ENCODE measurements around the gene SMAD1. TPM values are rescaled to one million over a fixed set of nuclear protein-coding genes. Genes with fewer than 3 reads are reported as not detected.
"Not testable (repeated sequence)": the region's sequence is repeated elsewhere in the genome, so short reads cannot be mapped to it uniquely, and the experiment has no call there.

Gene SMAD1
- total RNA-seq, 1 donor from 2014 or later, result 12.5 TPM

- ATAC-seq (no peak), DNase-seq (no peak)
- intact Hi-C loops (cut with micrococcal nuclease), result no loop called here
Observed at GRCh38 chr4:145513020-145513621, 31.5 kb downstream of the SMAD1 start.

- no peak for DNase-seq
- intact Hi-C loops (cut with micrococcal nuclease), result no loop called here
- no peak for ATAC-seq
Observed at GRCh38 chr4:145520172-145520571, 38.5 kb downstream of the SMAD1 start.

- DNase-seq (no peak), ATAC-seq (no peak)
- intact Hi-C loops (cut with micrococcal nuclease), result no loop called here
Observed at GRCh38 chr4:145521282-145521681, 39.6 kb downstream of the SMAD1 start.

GRCh38 chr4:145523117-145523516, 41.5 kb downstream of the SMAD1 start:
- intact Hi-C loops (cut with micrococcal nuclease), result no loop called here
- DNase-seq (no peak), ATAC-seq (no peak)

DNA sequence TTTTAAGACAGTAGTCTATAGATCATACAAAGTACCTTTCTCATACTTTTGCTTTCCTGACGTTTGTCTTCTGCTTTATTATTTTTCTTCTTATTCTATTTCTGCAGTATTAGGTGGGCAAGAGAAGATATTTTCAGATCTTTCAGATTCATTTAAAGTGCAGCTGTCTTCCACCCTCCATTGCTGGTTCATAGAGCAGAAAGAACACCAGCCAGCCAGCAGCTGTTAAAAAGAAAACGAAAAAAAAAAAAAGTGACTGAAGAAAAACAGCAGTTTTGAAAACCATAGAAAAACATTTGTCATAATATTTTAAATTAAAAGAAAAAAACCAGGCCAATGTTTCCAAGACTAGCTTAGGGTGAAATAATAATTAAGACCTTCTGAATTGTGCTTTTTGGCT, 42.9 kb downstream of the SMAD1 start:
- ATAC-seq, result peak; percentile 43
- no peak for DNase-seq
- intact Hi-C loops (cut with micrococcal nuclease), result no loop called here

DNA sequence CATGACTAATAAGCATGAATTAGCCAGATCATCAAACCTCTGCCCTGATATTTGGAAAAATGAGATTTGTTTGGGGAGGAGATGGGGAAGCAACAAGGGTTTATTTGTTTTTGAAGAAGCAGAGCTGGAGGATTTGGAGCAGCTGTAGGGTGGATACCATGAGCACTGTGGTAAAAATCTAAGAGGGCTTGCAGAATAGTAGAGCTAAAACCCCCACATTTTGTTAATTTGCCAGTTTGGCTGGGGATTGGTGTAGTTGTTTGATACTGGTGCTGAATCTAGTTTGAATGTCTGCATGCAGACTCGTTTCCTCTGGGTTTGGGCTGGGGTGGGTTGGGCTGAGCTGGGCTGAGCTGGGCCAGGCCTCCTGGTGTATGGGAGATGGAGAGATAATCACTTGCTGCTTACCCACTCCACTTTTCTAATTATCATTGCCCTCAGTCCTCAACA, 43.7 kb downstream of the SMAD1 start:
- DNase-seq (no peak), ATAC-seq (peak; percentile 44)
- intact Hi-C loops (cut with micrococcal nuclease), result no loop called here

GRCh38 chr4:145527773-145528172, 46.1 kb downstream of the SMAD1 start:
- DNase-seq (no peak), ATAC-seq (no peak)
- intact Hi-C loops (cut with micrococcal nuclease), result no loop called here

- no peak for ATAC-seq
- DNase-seq, result no peak
- intact Hi-C loops (cut with micrococcal nuclease), result no loop called here
Observed at GRCh38 chr4:145528601-145529000, 46.9 kb downstream of the SMAD1 start.

DNA sequence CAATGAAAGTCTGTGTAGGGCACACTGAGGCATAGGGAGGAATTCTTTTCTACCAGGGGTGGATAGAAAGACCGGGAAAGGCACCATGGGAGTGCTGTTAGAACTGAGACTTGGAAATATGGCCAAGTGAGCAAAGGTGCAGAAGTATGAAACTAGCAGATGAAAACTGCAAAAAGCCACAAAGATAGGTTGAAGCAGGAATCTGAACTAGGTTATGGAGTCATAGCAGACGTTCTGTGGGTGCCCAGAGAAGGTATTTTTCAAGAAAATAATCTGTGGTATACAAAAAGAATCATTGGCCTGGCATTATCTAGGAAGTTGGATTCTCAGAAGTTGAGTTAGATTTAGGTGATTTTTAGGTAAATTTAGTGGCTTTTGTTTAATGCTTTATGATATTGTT, 48.5 kb downstream of the SMAD1 start:
- no peak for DNase-seq
- intact Hi-C loops (cut with micrococcal nuclease), result no loop called here
- no peak for ATAC-seq

- DNase-seq, result no peak
- intact Hi-C loops (cut with micrococcal nuclease), result no loop called here
- ATAC-seq, result no peak
Observed at GRCh38 chr4:145530662-145531061, 49.0 kb downstream of the SMAD1 start.

- ATAC-seq (peak; percentile 88), DNase-seq (peak; percentile 57)
- intact Hi-C loops (cut with micrococcal nuclease), result no loop called here
Observed at GRCh38 chr4:145531223-145531622, 49.6 kb downstream of the SMAD1 start.

GRCh38 chr4:145531859-145532258, 50.2 kb downstream of the SMAD1 start:
- DNase-seq, result no peak
- intact Hi-C loops (cut with micrococcal nuclease), result no loop called here
- ATAC-seq, result no peak

- intact Hi-C loops (cut with micrococcal nuclease), result no loop called here
Observed at GRCh38 chr4:145533001-145533400, 51.3 kb downstream of the SMAD1 start.

GRCh38 chr4:145533415-145533814, 51.8 kb downstream of the SMAD1 start:
- DNase-seq; ATAC-seq; intact Hi-C loops (cut with micrococcal nuclease): not testable (repeated sequence)

More at GRCh38 chr4:145533001-145533400, 51.3 kb downstream of the SMAD1 start:
- no peak for DNase-seq
- no peak for ATAC-seq

GRCh38 chr4:145533961-145534360, 52.3 kb downstream of the SMAD1 start:
- DNase-seq (no peak), ATAC-seq (no peak)
- intact Hi-C loops (cut with micrococcal nuclease), result no loop called here

DNA sequence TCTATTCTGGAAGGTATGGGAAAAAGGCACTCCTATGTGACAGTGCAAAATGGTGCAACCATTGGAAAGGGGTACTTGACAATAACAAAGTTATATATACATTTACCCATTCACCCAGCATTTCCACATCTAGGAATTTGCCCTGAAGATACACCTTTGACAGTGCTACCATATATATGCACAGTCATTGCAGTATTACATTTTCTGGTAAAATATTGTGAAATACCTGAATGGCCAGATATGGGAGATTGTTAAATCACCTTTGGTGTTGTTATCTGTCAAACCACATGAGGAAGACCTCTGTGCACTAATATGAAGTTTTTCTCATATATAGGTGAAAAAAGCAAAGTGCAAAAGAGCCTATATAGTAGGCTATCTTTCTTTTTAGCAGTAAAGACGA, 53.5 kb downstream of the SMAD1 start:
- no peak for DNase-seq
- intact Hi-C loops (cut with micrococcal nuclease), result no loop called here

GRCh38 chr4:145536044-145536443, 54.4 kb downstream of the SMAD1 start:
- ATAC-seq, result peak; percentile 69

More for the DNA sequence above, 53.5 kb downstream of the SMAD1 start:
- no peak for ATAC-seq

DNA sequence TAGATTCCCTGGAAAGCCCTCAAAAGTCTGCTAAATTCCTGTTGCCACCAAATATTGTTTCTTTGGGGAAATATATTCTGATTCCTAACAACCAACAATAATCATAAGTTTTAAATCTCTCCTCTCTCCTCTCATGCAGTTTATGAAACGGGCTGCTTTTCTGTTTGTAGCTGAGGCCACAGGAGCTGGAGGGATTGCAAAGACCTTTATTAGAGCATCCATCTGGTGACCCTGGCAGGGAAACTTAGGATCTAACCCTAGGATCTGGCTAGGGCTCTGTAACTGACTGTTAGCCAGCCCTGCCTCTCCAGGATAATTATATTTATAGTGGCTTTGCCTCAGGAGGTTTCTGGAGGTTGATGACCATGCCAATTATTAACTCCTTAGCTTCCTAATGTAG, 56.9 kb downstream of the SMAD1 start:
- intact Hi-C loops (cut with micrococcal nuclease), result no loop called here
- ATAC-seq (peak; percentile 59), DNase-seq (no peak)

More at GRCh38 chr4:145536044-145536443, 54.4 kb downstream of the SMAD1 start:
- intact Hi-C loops (cut with micrococcal nuclease), result no loop called here
- DNase-seq, result no peak

DNA sequence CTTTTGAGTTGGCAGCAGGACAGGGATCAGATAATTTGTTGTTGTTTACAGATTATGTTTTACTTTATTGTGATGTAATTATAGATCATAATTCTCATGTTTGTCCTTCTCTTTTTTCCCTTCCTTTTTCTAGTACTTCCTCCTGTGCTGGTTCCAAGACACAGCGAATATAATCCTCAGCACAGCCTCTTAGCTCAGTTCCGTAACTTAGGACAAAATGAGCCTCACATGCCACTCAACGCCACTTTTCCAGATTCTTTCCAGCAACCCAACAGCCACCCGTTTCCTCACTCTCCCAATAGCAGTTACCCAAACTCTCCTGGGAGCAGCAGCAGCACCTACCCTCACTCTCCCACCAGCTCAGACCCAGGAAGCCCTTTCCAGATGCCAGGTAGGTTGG, 58.0 kb downstream of the SMAD1 start:
- intact Hi-C loops (cut with micrococcal nuclease), result no loop called here
- peak; percentile 21 for ATAC-seq
- no peak for DNase-seq

DNA sequence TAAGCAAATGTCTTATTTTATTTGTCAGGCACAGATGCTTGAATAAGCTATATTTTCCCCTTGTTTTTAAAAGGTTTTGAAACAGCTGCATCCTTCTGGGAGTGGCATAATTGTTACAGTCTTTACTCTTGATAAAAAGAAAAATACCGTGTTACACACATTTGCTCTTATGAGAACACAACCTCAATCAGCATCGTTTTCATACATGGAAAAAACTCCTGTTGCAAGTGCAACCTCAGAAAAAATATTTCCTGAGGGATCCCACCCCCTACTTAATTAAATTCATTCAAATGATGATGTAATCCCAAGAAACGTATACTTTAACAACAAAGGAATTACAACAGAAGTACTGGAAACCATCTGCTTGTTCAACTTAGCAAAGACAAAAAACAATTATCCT, 58.6 kb downstream of the SMAD1 start:
- ATAC-seq, result no peak

DNA sequence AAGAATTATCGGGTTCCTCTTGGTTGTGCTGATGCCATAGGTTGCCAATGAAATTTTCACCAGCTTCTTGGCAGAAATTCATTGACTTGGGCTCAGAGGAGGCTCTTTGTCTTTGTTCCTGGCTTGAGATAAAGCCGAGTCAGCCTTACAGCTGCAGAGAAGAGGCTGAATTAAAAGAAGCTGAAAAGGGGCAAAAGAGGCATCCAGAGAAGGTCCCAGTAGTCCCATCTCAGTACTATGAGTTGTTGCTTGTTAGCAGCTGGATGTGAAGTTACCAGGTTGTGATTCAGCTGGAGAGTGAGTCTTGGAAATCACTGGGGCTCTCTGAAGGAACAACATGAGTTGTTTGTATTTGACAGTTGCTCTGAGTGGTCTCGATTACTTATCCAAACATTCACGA, 59.7 kb downstream of the SMAD1 start:
- intact Hi-C loops (cut with micrococcal nuclease), result no loop called here
- DNase-seq, result no peak
- ATAC-seq, result peak; percentile 51

More for the DNA sequence above, 58.6 kb downstream of the SMAD1 start:
- intact Hi-C loops (cut with micrococcal nuclease), result no loop called here
- DNase-seq, result no peak
